Nephron progenitor cell (in vitro differentiated cells): ENCODE data around the gene RPS6KA4.

Experiments
- DNase-seq: peaks from one replicate; pipeline ENCODE4 v3.0.0; 2021
- H3K27ac Mint-ChIP-seq: 2 replicates; pipeline ENCODE4 v1.8.0; 2021; ENCODE audit warnings: mild to moderate bottlenecking, moderate library complexity, mixed read lengths
- H3K27me3 Mint-ChIP-seq: 2 replicates; pipeline ENCODE4 v1.8.0; 2021; ENCODE audit warnings: mild to moderate bottlenecking, low read depth, mixed read lengths; ENCODE audit not compliant: poor library complexity
- H3K36me3 Mint-ChIP-seq: 2 replicates; pipeline ENCODE4 v1.8.0; 2021; ENCODE audit warnings: low read depth, mixed read lengths
- H3K4me1 Mint-ChIP-seq: 2 replicates; pipeline ENCODE4 v1.8.0; 2021; ENCODE audit warnings: mixed read lengths
- H3K4me3 Mint-ChIP-seq: 2 replicates; pipeline ENCODE4 v1.8.0; 2021; ENCODE audit warnings: mild to moderate bottlenecking, moderate library complexity, mixed read lengths
- H3K9me3 Mint-ChIP-seq: 2 replicates; pipeline ENCODE4 v1.8.0; 2021; ENCODE audit warnings: mild to moderate bottlenecking, moderate library complexity, mixed read lengths
- CTCF ChIP-seq: fragments of 200-600 bp; sonication (generic); IDR thresholded peaks from 2 replicates; pipeline ENCODE4 v1.5.0; 2021; ENCODE audit warnings: antibody characterized with exemption

The RPS6KA4 gene

GRCh38 chr11:64334764-64335735 is 23.9 kb upstream of the RPS6KA4 start:
- DNase-seq: peak; percentile 59
- H3K4me1 Mint-ChIP-seq: peaks cover 40% of the 10 kb centered on the region

GRCh38 chr11:64337538-64338249 is 21.3 kb upstream of the RPS6KA4 start:
- Mint-ChIP-seq H3K4me3 (no peak overlapping the region), H3K36me3 (no peaks in the 10 kb centered on the region), H3K9me3 (no peaks in the 10 kb centered on the region), H3K27me3 (peaks cover 19% of the 10 kb centered on the region), H3K27ac (no peak overlapping the region), H3K4me1 (peaks cover 49% of the 10 kb centered on the region)
- DNase-seq: no peak
- TF ChIP-seq CTCF: no peak

More at GRCh38 chr11:64334764-64335735, 23.9 kb upstream of the RPS6KA4 start:
- Mint-ChIP-seq H3K36me3 (no peaks in the 10 kb centered on the region), H3K4me3 (no peak overlapping the region), H3K9me3 (no peaks in the 10 kb centered on the region), H3K27ac (peak overlapping the region; percentile 67), H3K27me3 (peaks cover 9% of the 10 kb centered on the region)
- TF ChIP-seq CTCF: no peak

GRCh38 chr11:64338716-64339115 is 20.2 kb upstream of the RPS6KA4 start:
- no peak overlapping the region for H3K4me3 Mint-ChIP-seq
- H3K27me3 Mint-ChIP-seq: peaks cover 16% of the 10 kb centered on the region
- DNase-seq: no peak
- peaks cover 49% of the 10 kb centered on the region for H3K4me1 Mint-ChIP-seq
- H3K27ac Mint-ChIP-seq: no peak overlapping the region
- H3K36me3 Mint-ChIP-seq: no peaks in the 10 kb centered on the region
- TF ChIP-seq CTCF: no peak
- H3K9me3 Mint-ChIP-seq: no peaks in the 10 kb centered on the region

- Mint-ChIP-seq H3K4me1 (peaks cover 49% of the 10 kb centered on the region), H3K4me3 (no peak overlapping the region), H3K27me3 (peaks cover 16% of the 10 kb centered on the region), H3K9me3 (no peaks in the 10 kb centered on the region), H3K27ac (no peak overlapping the region), H3K36me3 (no peaks in the 10 kb centered on the region)
- TF ChIP-seq CTCF: no peak
- DNase-seq: no peak
These were observed 19.7 kb upstream of the RPS6KA4 start for GRCh38 chr11:64339286-64339685.

GRCh38 chr11:64339754-64340408 is 19.1 kb upstream of the RPS6KA4 start, which contains the start of gene CCDC88B:
CCDC88B (plus strand) TSS chr11:64340204; CDS start chr11:64340267, 63 bp downstream.
- Mint-ChIP-seq H3K36me3 (no peaks in the 10 kb centered on the region), H3K4me1 (peaks cover 47% of the 10 kb centered on the region), H3K4me3 (peak within 1 kb of the TSS; percentile 74), H3K27me3 (peaks cover 16% of the 10 kb centered on the region), H3K9me3 (no peaks in the 10 kb centered on the region), H3K27ac (no peak within 1 kb of the TSS)
- DNase-seq: no peak
- TF ChIP-seq CTCF: no peak
